Measurements from ENCODE around the gene ZSWIM4.

- TF ChIP-seq GLIS3 (CRISPR knock-in tag; IDR thresholded peaks at IDR 0.05) (no peak), ZC3H10 (CRISPR knock-in tag; IDR thresholded peaks at IDR 0.05) (no peak), ZFP3 (CRISPR knock-in tag; IDR thresholded peaks at IDR 0.05) (no peak), ESRRG (CRISPR knock-in tag; IDR thresholded peaks at IDR 0.05) (no peak), ARNTL (CRISPR knock-in tag; IDR thresholded peaks at IDR 0.05; ENCODE audit: borderline replicate concordance, low read depth) (no peak), OSR1 (CRISPR knock-in tag; IDR thresholded peaks at IDR 0.05) (no peak), SNAI2 (CRISPR knock-in tag; IDR thresholded peaks at IDR 0.05) (no peak), BACH2 (CRISPR knock-in tag; IDR thresholded peaks at IDR 0.05; ENCODE audit: borderline replicate concordance) (no peak), CSDC2 (CRISPR knock-in tag; IDR thresholded peaks at IDR 0.05) (no peak), ZFP30 (CRISPR knock-in tag; IDR thresholded peaks at IDR 0.05) (no peak), TOX (CRISPR knock-in tag; IDR thresholded peaks at IDR 0.05; ENCODE audit: borderline replicate concordance) (no peak), ZNF8 (CRISPR knock-in tag; IDR thresholded peaks at IDR 0.05) (no peak)
- TF ChIP-seq, protein P1, sequence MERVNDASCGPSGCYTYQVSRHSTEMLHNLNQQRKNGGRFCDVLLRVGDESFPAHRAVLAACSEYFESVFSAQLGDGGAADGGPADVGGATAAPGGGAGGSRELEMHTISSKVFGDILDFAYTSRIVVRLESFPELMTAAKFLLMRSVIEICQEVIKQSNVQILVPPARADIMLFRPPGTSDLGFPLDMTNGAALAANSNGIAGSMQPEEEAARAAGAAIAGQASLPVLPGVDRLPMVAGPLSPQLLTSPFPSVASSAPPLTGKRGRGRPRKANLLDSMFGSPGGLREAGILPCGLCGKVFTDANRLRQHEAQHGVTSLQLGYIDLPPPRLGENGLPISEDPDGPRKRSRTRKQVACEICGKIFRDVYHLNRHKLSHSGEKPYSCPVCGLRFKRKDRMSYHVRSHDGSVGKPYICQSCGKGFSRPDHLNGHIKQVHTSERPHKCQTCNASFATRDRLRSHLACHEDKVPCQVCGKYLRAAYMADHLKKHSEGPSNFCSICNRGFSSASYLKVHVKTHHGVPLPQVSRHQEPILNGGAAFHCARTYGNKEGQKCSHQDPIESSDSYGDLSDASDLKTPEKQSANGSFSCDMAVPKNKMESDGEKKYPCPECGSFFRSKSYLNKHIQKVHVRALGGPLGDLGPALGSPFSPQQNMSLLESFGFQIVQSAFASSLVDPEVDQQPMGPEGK (CRISPR knock-in tag; IDR thresholded peaks at IDR 0.05; ENCODE audit: borderline replicate concordance) = no peak
- TF ChIP-seq, protein P2, sequence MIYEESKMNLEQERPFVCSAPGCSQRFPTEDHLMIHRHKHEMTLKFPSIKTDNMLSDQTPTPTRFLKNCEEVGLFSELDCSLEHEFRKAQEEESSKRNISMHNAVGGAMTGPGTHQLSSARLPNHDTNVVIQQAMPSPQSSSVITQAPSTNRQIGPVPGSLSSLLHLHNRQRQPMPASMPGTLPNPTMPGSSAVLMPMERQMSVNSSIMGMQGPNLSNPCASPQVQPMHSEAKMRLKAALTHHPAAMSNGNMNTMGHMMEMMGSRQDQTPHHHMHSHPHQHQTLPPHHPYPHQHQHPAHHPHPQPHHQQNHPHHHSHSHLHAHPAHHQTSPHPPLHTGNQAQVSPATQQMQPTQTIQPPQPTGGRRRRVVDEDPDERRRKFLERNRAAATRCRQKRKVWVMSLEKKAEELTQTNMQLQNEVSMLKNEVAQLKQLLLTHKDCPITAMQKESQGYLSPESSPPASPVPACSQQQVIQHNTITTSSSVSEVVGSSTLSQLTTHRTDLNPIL (CRISPR knock-in tag; IDR thresholded peaks at IDR 0.05; ENCODE audit: low read depth) = no peak
These were observed 17.9 kb downstream of the ZSWIM4 start for GRCh38 chr19:13813147-13813546.

Data from SK-N-SH treated with all-trans-retinoic acid at 6 μM for 48 hours (cell line).